CD14-positive monocyte (primary cell): ENCODE data around the gene ARHGEF10L. TPM values are rescaled to one million over a fixed set of nuclear protein-coding genes. Genes with fewer than 3 reads are reported as not detected.

Experiments
- DNase-seq, 3 donors: peaks; one replicate each; pipeline ENCODE4 v3.0.0-alpha.2; 2011 to 2022
- H2AFZ ChIP-seq: 2 replicates; pipeline ENCODE4 v1.6.0; 2012; ENCODE audit warnings: mild to moderate bottlenecking, low read depth, low read length, inconsistent platforms; ENCODE audit not compliant: insufficient read depth, poor library complexity, severe bottlenecking
- H3K27ac ChIP-seq, 2 donors: 1 replicate in 1 of 2; 2 replicates in 1 of 2; pipeline ENCODE4 v1.5.1; 2012 to 2013; ENCODE audit warnings: low read length in 2 of 2, control low read depth in 1 of 2, inconsistent platforms in 1 of 2, low read depth in 1 of 2, mild to moderate bottlenecking in 1 of 2
- H3K27me3 ChIP-seq, 2 donors: one replicate each; pipeline versions ENCODE4 v1.6.0 to v1.6.1; 2011 to 2013; ENCODE audit warnings: low read length in 2 of 2; ENCODE audit not compliant: control insufficient read depth in 2 of 2, insufficient read depth in 2 of 2
- H3K36me3 ChIP-seq, 2 donors: replicated peaks in 1 of 2; 1 replicate in 1 of 2; 2 replicates in 1 of 2; pipeline versions ENCODE4 v1.5.1 to v1.6.1; 2012 to 2013; ENCODE audit warnings: low read length in 2 of 2, control low read depth in 1 of 2, inconsistent platforms in 1 of 2, mild to moderate bottlenecking in 1 of 2; ENCODE audit not compliant: insufficient read depth in 2 of 2, control insufficient read depth in 1 of 2
- H3K4me1 ChIP-seq, 2 donors: 1 replicate in 1 of 2; 2 replicates in 1 of 2; pipeline versions ENCODE4 v1.5.1 to v1.6.1; 2012 to 2013; ENCODE audit warnings: low read length in 2 of 2, control low read depth in 1 of 2, inconsistent platforms in 1 of 2, mild to moderate bottlenecking in 1 of 2, moderate library complexity in 1 of 2; ENCODE audit not compliant: insufficient read depth in 2 of 2, control insufficient read depth in 1 of 2
- H3K4me2 ChIP-seq: replicated peaks from 2 replicates; pipeline ENCODE3; 2012; ENCODE audit warnings: low read length, moderate library complexity, mild to moderate bottlenecking; ENCODE audit not compliant: poor library complexity, severe bottlenecking; ENCODE audit errors: extremely low read depth
- H3K4me3 ChIP-seq, 3 experiments: fragments of 200-600 bp in 1 of 3; sonication (generic) in 1 of 3; replicated peaks in 1 of 3; 1 replicate in 2 of 3; 2 replicates in 1 of 3; pipeline ENCODE4 v1.5.1; 2011 to 2013; ENCODE audit warnings: low read length in 3 of 3, mild to moderate bottlenecking in 3 of 3, control low read depth in 2 of 3, low read depth in 2 of 3, inconsistent platforms in 1 of 3, moderate library complexity in 1 of 3
- H3K79me2 ChIP-seq: 2 replicates; pipeline ENCODE4 v1.6.0; 2012; ENCODE audit warnings: mild to moderate bottlenecking, control low read depth, inconsistent platforms, low read length, moderate library complexity; ENCODE audit not compliant: insufficient read depth
- H3K9ac ChIP-seq: 2 replicates; pipeline ENCODE4 v1.6.0; 2017; ENCODE audit warnings: low read length, mild to moderate bottlenecking; ENCODE audit not compliant: insufficient read depth, poor library complexity, severe bottlenecking
- H3K9me3 ChIP-seq, 2 donors: replicated peaks in 1 of 2; 1 replicate in 1 of 2; 2 replicates in 1 of 2; pipeline versions ENCODE4 v1.5.1 to v1.6.1; 2012 to 2013; ENCODE audit warnings: low read length in 2 of 2, control low read depth in 1 of 2; ENCODE audit not compliant: control insufficient read depth in 1 of 2, insufficient read depth in 1 of 2
- H4K20me1 ChIP-seq: 2 replicates; pipeline ENCODE4 v1.6.0; 2012; ENCODE audit warnings: mild to moderate bottlenecking, low read length, control low read depth, moderate library complexity; ENCODE audit not compliant: insufficient read depth
- H3K27ac Mint-ChIP-seq, 7 donors: one replicate each; pipeline ENCODE4 v1.8.0; 2020; ENCODE audit warnings: mild to moderate bottlenecking in 7 of 7, mixed read lengths in 7 of 7, moderate library complexity in 6 of 7, inconsistent platforms in 2 of 7
- H3K27me3 Mint-ChIP-seq, 3 donors: one replicate each; pipeline ENCODE4 v1.8.0; 2021 to 2022; ENCODE audit warnings: low read depth in 3 of 3, mild to moderate bottlenecking in 3 of 3, mixed read lengths in 3 of 3, moderate library complexity in 3 of 3, inconsistent platforms in 1 of 3
- H3K36me3 Mint-ChIP-seq, 2 donors: one replicate each; pipeline ENCODE4 v1.8.0; 2020; ENCODE audit warnings: mixed read lengths in 2 of 2, inconsistent platforms in 1 of 2, mild to moderate bottlenecking in 1 of 2
- H3K4me1 Mint-ChIP-seq: one replicate; pipeline ENCODE4 v1.8.0; 2020; ENCODE audit warnings: mild to moderate bottlenecking, mixed read lengths
- H3K4me3 Mint-ChIP-seq, 2 donors: one replicate each; pipeline ENCODE4 v1.8.0; 2020; ENCODE audit warnings: mild to moderate bottlenecking in 2 of 2, mixed read lengths in 2 of 2, moderate library complexity in 1 of 2
- H3K9me3 Mint-ChIP-seq, 7 donors: one replicate each; pipeline ENCODE4 v1.8.0; 2020 to 2022; ENCODE audit warnings: mixed read lengths in 7 of 7, mild to moderate bottlenecking in 6 of 7, moderate library complexity in 6 of 7, inconsistent platforms in 2 of 7
- CTCF ChIP-seq: fragments of 200-600 bp; IDR thresholded peaks from one replicate; pipeline ENCODE4 v1.8.0; 2022; ENCODE audit warnings: antibody characterized with exemption, mild to moderate bottlenecking
- WGBS: methylation state at CpG from one replicate; pipeline ENCODE4 v1.1.5; 2013; ENCODE audit warnings: missing lambda C conversion rate; ENCODE audit not compliant: insufficient coverage; 5-methylcytosine and 5-hydroxymethylcytosine counted together
- intact Hi-C, 2 donors: fragments of 100-400 bp; cut with micrococcal nuclease; formaldehyde crosslinking; loops; one replicate each; pipeline versions ENCODE4 v1.15.0 to v1.15.1; 2023
- polyA plus RNA-seq, 3 donors: library from polyadenylated mRNA; depleted of rRNA in 1 of 3; unstranded in 2 of 3; stranded (reverse) in 1 of 3; fragments of 300-500 nt in 2 of 3; fragments of >200 nt in 1 of 3; fragmentation: Illumina TruSeq in 2 of 3; gene quantifications; 1 replicate in 2 of 3; 2 replicates in 1 of 3; pipeline ENCODE4 v1.2.3, GENCODE V29; 2012 to 2021

ARHGEF10L gene
- polyA plus RNA-seq, 3 donors, result 20.7 to 95.7 (median 23.7) TPM

GRCh38 chr1:17663646-17664045, 124.1 kb downstream of the ARHGEF10L start:
- Histone ChIP-seq H3K79me2 (peaks cover 10% of the 10 kb centered on the region), H3K36me3 (peaks cover 89 to 98% of the 10 kb centered on the region in 2 donors), H3K27ac (no peak overlapping the region), H3K4me2 (no peak overlapping the region), H3K27me3 (no peaks in the 10 kb centered on the region), H2AFZ (no peak overlapping the region), H3K4me3 (no peak overlapping the region), H3K9ac (no peak overlapping the region), H4K20me1 (peaks cover 94% of the 10 kb centered on the region), H3K4me1 (peaks cover 7 to 9% of the 10 kb centered on the region in 2 donors), H3K9me3 (no peaks in the 10 kb centered on the region)
- no peak overlapping the region for H3K4me3 Mint-ChIP-seq
- peaks cover 13% of the 10 kb centered on the region for H3K4me1 Mint-ChIP-seq
- intact Hi-C loops, result loop anchor here (5.0 to 10.0 kb wide), 3 partner anchors 161 to 439 kb away; no protein-coding TSS in a partner anchor
- H3K27me3 Mint-ChIP-seq, result peaks cover 0 to 3% (median 1%) of the 10 kb centered on the region in 3 donors
- peaks cover 83 to 98% of the 10 kb centered on the region in 2 donors for H3K36me3 Mint-ChIP-seq
- no peak for TF ChIP-seq CTCF
- WGBS, result 93% methylated on average over 3 of the region's 5 CpGs
- H3K9me3 Mint-ChIP-seq, result peaks cover 0 to 5% (median 0%) of the 10 kb centered on the region in 7 donors
- H3K27ac Mint-ChIP-seq, result peak overlapping the region in 2 of 7 donors; percentile 16 to 54
- no peak for DNase-seq

GRCh38 chr1:17664322-17664721, 124.8 kb downstream of the ARHGEF10L start:
- Mint-ChIP-seq H3K9me3 (peaks cover 0 to 2% (median 0%) of the 10 kb centered on the region in 7 donors), H3K4me1 (peaks cover 9% of the 10 kb centered on the region), H3K36me3 (peaks cover 83 to 98% of the 10 kb centered on the region in 2 donors), H3K4me3 (no peak overlapping the region), H3K27me3 (peaks cover 0 to 3% (median 1%) of the 10 kb centered on the region in 3 donors), H3K27ac (peak overlapping the region in 1 of 7 donors; percentile 58)
- Histone ChIP-seq H3K9ac (no peak overlapping the region), H3K79me2 (peaks cover 11% of the 10 kb centered on the region), H3K27me3 (no peaks in the 10 kb centered on the region), H3K4me1 (peaks cover under 1 to 2% of the 10 kb centered on the region in 2 donors), H3K9me3 (no peaks in the 10 kb centered on the region), H3K36me3 (peaks cover 93 to 98% of the 10 kb centered on the region in 2 donors), H3K4me2 (no peak overlapping the region), H3K27ac (no peak overlapping the region), H3K4me3 (no peak overlapping the region), H4K20me1 (peaks cover 97% of the 10 kb centered on the region), H2AFZ (no peak overlapping the region)
- intact Hi-C loops, result loop anchor here (5.0 to 10.0 kb wide), 3 partner anchors 160 to 438 kb away; no protein-coding TSS in a partner anchor
- no peak for DNase-seq
- 88% methylated on average over 10 of the region's 11 CpGs for WGBS
- TF ChIP-seq CTCF, result no peak
